SJSA1 (cell line): ENCODE data around the gene CCDC117. TPM values are rescaled to one million over a fixed set of nuclear protein-coding genes. Genes with fewer than 3 reads are reported as not detected.

Experiments
- DNase-seq, 2 experiments: peaks; one replicate each; pipeline ENCODE4 v3.0.0-alpha.2; 2015 to 2020; ENCODE audit warnings: low spot score in 2 of 2, low read depth in 1 of 2
- H3K27ac ChIP-seq: fragments of 250-450 bp; sonication (Bioruptor Pico); 2 replicates; pipeline ENCODE4 v1.5.1; 2020; ENCODE audit warnings: mild to moderate bottlenecking, moderate library complexity
- H3K27me3 ChIP-seq: fragments of 250-450 bp; sonication (Bioruptor Pico); replicated peaks from 2 replicates; pipeline ENCODE4 v1.5.1; 2020; ENCODE audit warnings: mild to moderate bottlenecking, moderate library complexity
- H3K36me3 ChIP-seq: fragments of 250-450 bp; sonication (Bioruptor Pico); 2 replicates; pipeline ENCODE4 v1.5.1; 2020; ENCODE audit warnings: mild to moderate bottlenecking
- H3K4me1 ChIP-seq: fragments of 250-450 bp; sonication (Bioruptor Pico); replicated peaks from 2 replicates; pipeline ENCODE4 v1.6.1; 2021; ENCODE audit warnings: mild to moderate bottlenecking
- H3K4me3 ChIP-seq: fragments of 250-450 bp; sonication (Bioruptor Pico); 2 replicates; pipeline ENCODE4 v1.5.1; 2020; ENCODE audit warnings: mild to moderate bottlenecking
- H3K9me3 ChIP-seq: fragments of 250-450 bp; sonication (Bioruptor Pico); replicated peaks from 2 replicates; pipeline ENCODE4 v1.5.1; 2020; ENCODE audit warnings: mild to moderate bottlenecking
- total RNA-seq: library from RNA; depleted of rRNA; stranded (reverse); fragments of >200 nt; shearing (Covaris generic); gene quantifications from 2 replicates; pipeline ENCODE4 v1.2.3, GENCODE V29; 2014; rRNA removed

CCDC117 gene
- total RNA-seq, 1 experiment from 2014 or later = 60.0 TPM

DNA sequence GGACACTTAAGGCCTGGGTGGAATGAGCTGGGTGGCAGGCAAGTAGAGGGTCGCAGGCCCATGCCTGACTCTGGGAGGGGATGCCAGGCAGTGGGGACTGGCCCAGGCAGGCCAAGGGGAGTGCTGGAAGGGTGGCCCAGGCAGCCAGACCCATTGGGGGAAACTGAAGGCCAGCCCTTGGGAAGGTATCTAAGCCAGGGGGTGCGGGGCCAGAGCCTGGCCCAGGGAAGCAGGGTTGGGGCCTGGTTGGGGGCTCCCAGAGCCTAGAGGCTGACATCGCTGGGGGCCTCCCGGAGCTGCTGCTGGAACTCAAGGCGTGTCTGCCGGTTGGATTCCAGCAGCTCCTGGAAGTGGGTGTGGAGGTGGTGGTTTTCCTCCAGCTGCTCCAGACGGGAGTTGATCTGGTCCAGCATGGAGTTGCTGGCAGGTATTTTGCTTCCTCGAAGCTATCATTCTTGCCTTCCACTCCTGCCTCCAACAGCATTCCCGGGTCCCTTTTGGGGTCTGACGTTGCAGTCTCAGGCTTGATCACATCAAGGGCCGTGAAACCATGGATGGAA, 63.2 kb downstream of the CCDC117 start:
- no peak overlapping the region for H3K4me3 ChIP-seq
- H3K36me3 ChIP-seq = no peaks in the 10 kb centered on the region
- DNase-seq = no peak
- H3K9me3 ChIP-seq = 0 out of 2 replicates have a peak, but pooled peaks cover 2% of the 10 kb centered on the region
- H3K27me3 ChIP-seq = no peaks in the 10 kb centered on the region
- no peaks in the 10 kb centered on the region for H3K4me1 ChIP-seq
- no peak overlapping the region for H3K27ac ChIP-seq

GRCh38 chr22:28837640-28838039, 65.1 kb downstream of the CCDC117 start:
- H3K27me3 ChIP-seq = no peaks in the 10 kb centered on the region
- H3K27ac ChIP-seq = no peak overlapping the region
- 0 out of 2 replicates have a peak, but pooled peaks cover 2% of the 10 kb centered on the region for H3K9me3 ChIP-seq
- H3K36me3 ChIP-seq = no peaks in the 10 kb centered on the region
- H3K4me3 ChIP-seq = no peak overlapping the region
- no peak for DNase-seq
- H3K4me1 ChIP-seq = no peaks in the 10 kb centered on the region

Other genes with a start within 250 kb of the CCDC117 start
- 9.7 and 14.9 TPM in 2 replicates for gene TTC28, start 92.9 kb upstream of the CCDC117 start, total RNA-seq
- 26.0 and 33.1 TPM in 2 replicates for gene CHEK2, start 30.9 kb upstream of the CCDC117 start, total RNA-seq
- 22.3 and 22.7 TPM in 2 replicates for gene HSCB, start 30.7 kb upstream of the CCDC117 start, total RNA-seq
- gene XBP1, start 27.9 kb downstream of the CCDC117 start, total RNA-seq = 128 and 143 TPM in 2 replicates
- 3.2 and 6.0 TPM in 2 replicates for gene ZNRF3, start 110.9 kb downstream of the CCDC117 start, total RNA-seq